Activated CD4-positive, alpha-beta T cell treated with anti-CD3 and anti-CD28 coated beads, Interleukin-2, amount 50 U/mL, for 48 hours (primary cell): ENCODE data around the gene CYRIA.

Source experiments
- DNase-seq, 2 experiments: peaks; one replicate each; pipeline ENCODE4 v3.0.0-alpha.2; 2020

CYRIA gene

DNA sequence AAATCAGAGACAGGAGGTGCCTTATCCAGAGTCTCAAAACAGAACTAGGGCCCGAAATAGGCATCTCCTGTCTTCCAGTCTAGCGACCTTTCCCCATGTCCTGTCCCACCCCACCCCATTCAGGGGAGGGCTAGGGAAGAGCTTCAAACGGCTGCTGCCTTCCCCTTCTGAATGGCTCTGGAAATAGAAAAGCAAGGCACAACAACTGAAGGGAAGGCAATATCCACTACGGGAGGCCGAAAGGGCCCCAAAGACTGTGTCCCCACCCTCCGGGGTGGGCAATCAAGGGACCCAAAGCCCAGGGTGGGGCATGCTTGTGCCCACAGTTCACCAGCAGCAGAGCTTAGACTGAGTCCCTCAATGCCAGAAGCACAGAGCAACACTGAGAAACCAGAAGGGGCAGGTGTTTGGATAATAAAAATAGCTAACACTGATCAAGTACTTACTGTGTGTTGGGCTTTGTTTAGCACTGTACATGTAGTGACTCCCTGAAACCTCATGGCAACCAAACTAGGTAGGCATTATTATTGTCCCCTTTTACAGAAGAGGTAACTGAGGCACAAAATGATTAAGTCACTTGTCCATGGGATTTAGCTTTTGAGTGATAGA lies 38.5 kb downstream of the CYRIA start:
- no peak for DNase-seq

DNA sequence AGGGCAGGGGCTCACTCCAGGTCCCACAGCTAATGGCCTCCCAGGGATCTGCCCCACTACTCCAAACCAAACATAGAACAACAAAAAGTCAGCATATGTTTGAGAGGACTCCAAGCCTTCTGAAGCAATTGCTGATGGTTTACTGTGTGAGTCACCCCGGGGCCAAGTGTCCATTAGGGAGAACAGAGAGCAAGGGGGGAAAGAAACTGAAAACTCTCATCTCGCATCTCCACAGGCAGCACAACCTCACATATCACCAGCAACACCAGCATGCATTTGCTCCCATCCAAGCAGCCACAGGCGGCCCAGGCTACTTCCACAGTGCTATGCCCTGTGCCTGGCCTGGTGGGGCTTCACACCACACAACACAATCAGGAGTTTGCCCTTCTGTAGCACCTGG lies 39.1 kb downstream of the CYRIA start:
- DNase-seq, result no peak

DNA sequence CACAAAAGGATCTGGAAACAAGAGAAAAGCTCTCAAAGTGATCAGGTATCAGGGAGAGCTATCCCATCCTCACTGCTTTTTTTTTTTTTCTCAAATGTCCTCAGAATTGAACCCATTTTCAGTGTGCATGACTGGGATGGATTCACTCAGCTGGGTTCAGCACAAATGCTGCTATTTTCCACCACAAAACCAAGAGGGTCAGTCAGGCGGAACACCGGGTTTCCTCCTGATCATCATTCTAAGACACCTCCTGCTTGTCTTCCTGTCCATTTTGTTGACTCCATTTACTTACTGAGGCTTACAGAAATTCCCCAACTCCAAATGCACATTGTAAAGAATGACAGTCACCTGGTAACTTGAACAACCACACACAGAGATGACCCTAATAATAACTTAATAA lies 39.9 kb downstream of the CYRIA start:
- DNase-seq, result no peak

DNA sequence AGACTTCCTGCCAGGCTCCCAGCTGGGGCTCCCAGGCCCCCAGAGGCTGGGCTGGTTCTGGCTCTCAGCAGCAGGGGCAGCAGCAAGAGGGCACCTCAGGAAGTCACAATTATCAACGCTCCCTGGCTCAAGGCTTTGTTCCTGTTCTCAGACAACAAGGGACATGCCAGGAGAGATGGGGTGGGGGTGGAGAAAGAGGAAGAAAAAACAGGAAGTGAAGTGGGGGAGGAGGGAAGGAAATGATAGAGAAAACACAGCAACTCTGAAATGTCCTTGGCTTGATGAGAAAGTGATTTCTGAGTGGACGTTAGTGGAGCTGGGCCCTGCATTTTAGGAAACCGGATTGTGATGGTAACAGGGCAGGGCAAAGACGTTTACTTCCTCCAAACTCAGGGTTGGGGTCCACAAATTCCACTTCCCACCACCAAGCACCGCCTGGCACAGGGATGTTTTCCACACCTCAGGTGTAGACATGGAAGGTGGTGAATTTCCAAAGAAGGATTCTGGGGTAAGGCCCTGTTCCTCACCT lies 40.4 kb downstream of the CYRIA start:
- no peak for DNase-seq

DNA sequence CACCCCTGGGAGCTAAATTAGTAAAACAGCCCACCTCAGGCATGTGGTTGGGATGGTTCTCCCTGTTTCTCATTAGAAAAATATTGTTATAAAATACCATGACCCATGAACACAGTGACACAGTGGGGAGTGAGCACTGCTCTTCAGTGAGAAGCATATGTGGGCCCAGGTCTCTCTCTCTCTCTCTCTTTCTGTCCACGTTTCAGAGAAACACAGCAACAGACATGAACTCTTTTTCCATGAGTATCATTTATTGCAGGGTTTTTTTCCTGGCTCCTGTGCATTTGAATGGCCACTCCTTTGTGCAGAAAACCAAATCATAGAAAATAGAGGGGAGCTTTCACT lies 41.2 kb downstream of the CYRIA start:
- no peak for DNase-seq

DNA sequence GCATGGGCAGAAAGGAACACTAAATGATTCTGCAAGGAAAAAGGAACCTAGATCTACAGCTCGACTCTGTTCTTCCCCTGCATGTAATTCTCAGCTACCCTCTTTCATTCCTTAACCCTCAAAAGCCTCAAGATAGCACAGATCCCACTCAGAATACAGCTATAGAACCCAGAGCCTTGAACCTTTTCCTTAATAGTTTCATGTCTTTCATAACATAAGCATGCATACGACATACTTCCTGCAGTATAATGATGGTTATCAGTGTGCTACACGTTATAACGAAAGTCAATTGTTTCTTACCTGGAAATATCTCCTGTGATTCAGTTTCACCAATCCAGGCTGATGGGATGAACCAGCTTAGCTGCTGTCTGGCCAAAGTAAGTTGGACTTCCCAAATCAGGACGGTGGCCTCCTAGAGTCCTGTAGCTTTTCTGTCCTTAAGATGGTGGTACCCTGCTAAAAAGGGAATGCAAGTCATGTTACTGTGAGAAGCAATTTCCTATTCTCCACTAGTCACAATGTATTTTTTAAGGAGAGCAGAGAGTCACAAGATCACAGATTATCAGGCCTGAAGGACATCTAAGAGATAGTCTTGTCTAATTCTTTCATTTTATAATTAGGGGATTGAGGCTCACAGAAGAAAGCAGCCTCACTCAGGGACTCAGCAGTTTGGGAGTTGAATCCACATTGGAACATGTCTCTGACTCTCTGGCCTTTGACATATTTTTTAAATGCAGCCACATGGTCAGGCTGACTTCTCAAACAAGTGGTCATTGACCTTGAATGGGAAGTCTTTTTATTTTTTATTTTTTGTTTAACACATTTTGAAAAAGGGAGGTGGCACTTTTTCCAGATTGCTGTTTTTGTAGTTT lies 41.8 kb downstream of the CYRIA start:
- DNase-seq, result no peak

DNA sequence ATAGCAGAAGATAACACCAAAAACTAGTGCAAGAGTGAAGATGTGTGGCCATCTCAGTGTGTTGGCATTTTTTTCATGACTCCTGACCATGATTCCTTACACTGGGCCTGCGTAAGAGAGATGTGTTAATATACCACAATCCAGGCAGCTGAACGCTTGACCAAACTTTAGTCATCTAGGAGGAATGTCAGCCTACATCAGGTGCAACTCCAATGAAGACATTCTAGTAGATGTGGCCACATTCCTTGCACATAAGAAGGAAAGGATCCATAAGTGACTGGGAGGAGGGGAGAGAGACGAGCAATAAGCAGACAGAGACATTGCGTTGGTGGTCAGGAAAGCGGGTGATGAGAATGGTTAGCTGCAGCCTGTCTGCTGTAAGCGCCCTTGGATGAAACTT lies 42.6 kb downstream of the CYRIA start:
- no peak for DNase-seq

DNA sequence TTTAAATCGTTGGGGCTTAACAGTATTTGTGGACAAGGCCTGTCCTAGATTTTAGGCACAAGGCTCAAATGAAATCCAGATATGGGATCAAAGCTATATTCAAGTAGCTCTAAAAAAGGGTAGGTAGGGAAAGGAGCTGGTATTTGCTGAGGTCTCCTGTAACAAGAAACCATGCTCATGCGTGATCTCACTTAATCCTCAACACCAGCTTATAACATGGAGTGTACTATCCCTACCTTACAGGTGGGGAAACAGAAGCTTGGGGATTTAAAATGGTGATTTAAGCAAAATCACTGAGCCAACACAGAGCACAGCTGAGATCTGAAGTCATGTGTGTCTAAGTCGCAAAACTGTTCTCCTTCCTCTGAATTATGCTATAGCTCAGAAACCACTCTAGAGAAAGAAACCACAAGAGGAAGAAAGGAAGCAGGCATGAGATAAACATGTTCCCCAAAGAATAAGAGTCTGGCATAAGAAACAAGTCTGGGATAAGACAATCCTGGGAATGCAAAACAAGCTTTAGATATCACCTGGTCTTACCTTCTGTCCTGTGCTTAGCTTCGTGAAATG lies 43.1 kb downstream of the CYRIA start:
- no peak for DNase-seq

DNA sequence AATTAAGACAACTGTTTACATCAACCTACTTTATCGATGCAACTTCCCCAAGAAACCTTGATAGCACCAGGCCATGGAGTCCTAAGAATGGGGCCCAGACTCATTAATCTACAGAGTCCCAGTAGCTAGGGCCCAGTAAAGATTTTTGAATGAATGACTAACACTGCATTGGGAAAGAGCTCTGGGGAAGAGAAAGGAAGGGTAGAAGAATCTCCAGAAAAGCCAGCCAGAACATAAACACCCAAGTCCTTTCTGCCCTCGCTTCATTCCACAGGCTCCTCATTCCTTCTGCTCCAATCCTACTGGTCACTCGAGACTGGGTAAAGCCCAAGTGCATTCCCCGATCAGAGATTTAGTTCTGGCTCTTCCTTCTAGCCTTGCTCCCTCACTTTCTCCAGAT lies 44.3 kb downstream of the CYRIA start:
- DNase-seq, result no peak

DNA sequence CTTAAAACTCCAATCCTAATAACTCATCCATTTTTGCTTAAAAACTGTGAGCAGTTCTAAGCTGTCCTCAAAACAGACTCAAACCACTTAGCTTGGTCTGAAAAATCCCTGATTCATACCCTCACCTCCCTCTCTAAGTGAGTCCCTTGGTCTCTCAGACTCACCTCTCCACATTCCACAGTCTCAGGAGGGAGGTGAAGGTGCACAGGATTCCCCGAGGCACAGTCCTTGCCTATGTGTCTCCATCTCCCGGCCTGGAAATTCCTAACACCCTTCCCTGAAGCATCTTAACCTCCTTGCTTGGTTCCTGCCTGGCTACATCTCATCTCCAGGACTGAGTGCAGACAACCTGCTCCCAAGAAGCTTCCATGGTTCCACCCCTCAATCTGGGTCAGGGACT lies 45.0 kb downstream of the CYRIA start:
- DNase-seq, result no peak

DNA sequence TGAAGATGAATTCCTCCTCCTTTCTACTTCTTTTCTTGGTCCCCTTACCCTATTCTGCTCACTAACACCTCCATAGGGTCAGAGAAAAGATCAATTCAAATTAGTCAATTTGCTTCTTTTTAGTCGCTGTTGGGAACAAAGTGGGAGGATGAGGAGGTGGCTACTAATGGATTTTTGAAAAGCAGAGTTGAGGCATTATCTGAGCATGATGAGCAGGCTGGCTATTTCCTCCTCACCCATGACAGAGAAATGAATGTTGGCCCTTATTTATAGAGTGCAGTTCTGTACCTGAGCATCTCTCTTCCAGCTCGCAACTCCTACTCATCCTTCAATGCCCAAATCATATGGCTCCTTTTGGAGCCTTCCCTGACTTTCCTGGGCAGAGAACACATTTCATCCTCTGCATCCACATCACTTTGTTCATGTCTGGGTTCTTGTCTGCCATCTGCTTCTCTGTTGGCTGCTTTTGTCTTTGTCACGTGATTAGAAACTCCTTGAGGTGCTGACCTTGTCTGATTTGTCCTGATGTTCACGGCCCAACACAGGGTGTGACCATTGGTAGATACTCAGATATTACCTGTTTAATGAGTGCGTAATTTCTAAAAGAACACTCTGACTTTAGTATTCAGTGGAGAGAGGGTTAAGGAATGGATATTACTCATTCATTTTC lies 45.9 kb downstream of the CYRIA start:
- DNase-seq, result no peak

DNA sequence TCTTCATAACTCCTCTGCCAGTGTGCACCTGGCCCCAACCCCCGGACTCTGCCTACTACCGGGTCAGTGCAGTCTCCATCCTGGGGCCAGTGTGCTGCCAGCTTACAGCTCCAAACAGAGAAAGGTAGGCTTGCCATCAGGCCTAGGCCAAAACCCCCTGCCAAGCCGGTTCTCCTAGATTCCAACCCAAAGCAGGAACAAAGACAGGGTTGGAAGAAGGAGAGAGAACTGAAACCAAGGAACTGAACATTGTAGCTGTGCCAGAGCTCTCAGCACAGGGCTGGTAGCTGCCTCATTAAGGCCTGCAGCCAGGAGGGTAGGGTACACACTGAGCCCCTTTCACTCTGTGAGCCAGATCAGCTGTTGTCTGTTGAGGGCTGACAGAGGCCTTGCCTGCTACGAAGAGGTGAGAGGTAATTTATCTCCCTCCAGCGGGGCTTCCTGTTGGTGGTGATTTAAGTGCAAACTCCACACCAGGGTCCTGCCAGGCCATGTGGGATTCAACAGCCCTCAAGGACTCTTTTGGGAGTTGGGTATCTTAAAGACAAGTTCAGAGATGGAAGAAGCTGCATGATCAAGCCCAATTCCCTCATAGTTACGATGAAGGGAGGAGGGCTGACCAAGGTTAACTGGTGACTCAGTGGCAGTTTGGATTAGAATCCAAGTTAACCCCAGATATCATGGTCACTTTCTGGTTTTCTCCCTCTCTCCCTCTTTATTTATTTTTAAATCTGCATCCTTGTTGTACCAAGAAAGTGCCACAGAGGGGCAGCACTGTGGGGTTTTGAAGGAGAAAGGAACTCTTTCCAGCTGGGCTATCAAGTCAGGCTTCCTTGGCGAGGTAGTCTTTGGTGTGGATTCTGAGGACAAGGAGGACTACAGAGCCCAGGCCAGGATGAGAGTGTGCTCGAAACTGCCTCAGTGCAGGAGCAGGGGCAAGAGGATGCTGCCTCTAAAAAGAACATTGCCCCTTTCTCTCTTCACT lies 48.1 kb downstream of the CYRIA start:
- DNase-seq, result no peak
